BJ (cell line): ENCODE data around the gene ACSL3. TPM values are rescaled to one million over a fixed set of nuclear protein-coding genes. Genes with fewer than 3 reads are reported as not detected.

Experiments
- CTCF ChIA-PET: fragments of 350-600 bp; formaldehyde crosslinking; extraction: SDS; loops from one replicate; lab custom pipeline; 2021; ENCODE audit warnings: antibody characterized with exemption, inconsistent platforms; lab: Yijun Ruan, JAX
- POLR2A ChIA-PET: fragments of 300-600 bp; sonication (Branson Sonifier 250); formaldehyde crosslinking; extraction: SDS; loops from one replicate; lab custom pipeline; 2021; ENCODE audit warnings: antibody characterized with exemption; lab: Charles Lee
- DNase-seq: peaks from one replicate; pipeline ENCODE4 v3.0.0-alpha.2; 2011; ENCODE audit warnings: low read depth
- H3K27me3 ChIP-seq: 2 replicates; pipeline ENCODE4 v1.6.0; 2011; ENCODE audit warnings: low read length; ENCODE audit not compliant: control insufficient read depth, insufficient read depth
- H3K36me3 ChIP-seq: 2 replicates; pipeline ENCODE4 v1.5.1; 2011; ENCODE audit warnings: low read length; ENCODE audit not compliant: control insufficient read depth, insufficient read depth
- H3K4me3 ChIP-seq: 2 replicates; pipeline ENCODE4 v1.5.1; 2011; ENCODE audit warnings: low read depth, mild to moderate bottlenecking, control low read depth, low read length
- polyA plus RNA-seq: library from polyadenylated mRNA; depleted of rRNA; stranded (reverse); fragments of >200 nt; gene quantifications from 2 replicates; pipeline ENCODE4 v1.2.3, GENCODE V29; 2011
- TF ChIP-seq, protein P1 (sequence below): IDR thresholded peaks from 2 replicates; pipeline ENCODE4 v1.5.1; 2011; ENCODE audit warnings: low read depth, mild to moderate bottlenecking, control low read depth, inconsistent platforms, low read length, moderate library complexity; ENCODE audit not compliant: insufficient read depth

ACSL3 gene
- polyA plus RNA-seq, 1 experiment: 46.3 TPM

DNA sequence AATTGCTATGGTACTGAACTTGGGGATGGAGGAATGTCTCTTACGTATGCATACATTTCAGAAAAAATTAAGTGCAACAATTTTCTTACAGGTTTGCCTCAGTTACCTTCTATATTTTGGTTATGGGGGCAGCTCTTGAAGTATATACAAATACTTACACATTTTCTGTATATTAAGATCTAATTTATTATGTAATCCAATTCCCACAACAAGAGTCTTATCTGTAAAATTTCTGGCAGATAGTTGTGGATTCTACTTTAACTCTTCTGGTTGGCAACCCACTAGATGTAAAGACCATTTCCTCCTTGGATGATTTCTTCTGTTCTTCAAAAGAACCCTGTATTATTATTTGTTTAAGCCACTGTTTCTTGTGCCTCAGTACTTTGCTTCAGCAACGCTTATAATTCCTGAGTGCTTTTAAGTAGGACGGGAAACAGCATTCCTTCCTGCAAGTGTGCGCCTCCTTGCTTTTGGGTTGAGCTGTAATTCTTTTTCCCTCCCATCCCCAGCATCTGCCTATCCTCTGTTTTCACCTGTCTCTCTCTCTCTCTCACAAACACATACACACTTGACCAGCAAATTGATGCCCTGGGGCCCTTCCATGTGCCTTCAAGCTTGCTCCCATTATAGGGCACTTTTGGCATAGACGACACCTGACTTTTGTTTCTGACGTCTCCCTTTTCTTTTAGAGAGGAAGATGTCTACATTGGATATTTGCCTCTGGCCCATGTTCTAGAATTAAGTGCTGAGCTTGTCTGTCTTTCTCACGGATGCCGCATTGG, 61.4 kb downstream of the ACSL3 start:
- DNase-seq: no peak
- POLR2A ChIA-PET: interaction anchor here (0.5 kb wide), 1 partner anchor 145 kb away, joined by 3 read pairs; no protein-coding TSS in a partner anchor
- TF ChIP-seq, protein P1, sequence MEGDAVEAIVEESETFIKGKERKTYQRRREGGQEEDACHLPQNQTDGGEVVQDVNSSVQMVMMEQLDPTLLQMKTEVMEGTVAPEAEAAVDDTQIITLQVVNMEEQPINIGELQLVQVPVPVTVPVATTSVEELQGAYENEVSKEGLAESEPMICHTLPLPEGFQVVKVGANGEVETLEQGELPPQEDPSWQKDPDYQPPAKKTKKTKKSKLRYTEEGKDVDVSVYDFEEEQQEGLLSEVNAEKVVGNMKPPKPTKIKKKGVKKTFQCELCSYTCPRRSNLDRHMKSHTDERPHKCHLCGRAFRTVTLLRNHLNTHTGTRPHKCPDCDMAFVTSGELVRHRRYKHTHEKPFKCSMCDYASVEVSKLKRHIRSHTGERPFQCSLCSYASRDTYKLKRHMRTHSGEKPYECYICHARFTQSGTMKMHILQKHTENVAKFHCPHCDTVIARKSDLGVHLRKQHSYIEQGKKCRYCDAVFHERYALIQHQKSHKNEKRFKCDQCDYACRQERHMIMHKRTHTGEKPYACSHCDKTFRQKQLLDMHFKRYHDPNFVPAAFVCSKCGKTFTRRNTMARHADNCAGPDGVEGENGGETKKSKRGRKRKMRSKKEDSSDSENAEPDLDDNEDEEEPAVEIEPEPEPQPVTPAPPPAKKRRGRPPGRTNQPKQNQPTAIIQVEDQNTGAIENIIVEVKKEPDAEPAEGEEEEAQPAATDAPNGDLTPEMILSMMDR: no peak
- Histone ChIP-seq H3K36me3 (peaks cover 6% of the 10 kb centered on the region), H3K27me3 (no peaks in the 10 kb centered on the region), H3K4me3 (no peak overlapping the region)
- CTCF ChIA-PET: interaction anchor here (0.6 to 1.4 kb wide), 4 partner anchors 17 to 246 kb away, joined by 3 to 4 read pairs (median 4); no protein-coding TSS in a partner anchor

DNA sequence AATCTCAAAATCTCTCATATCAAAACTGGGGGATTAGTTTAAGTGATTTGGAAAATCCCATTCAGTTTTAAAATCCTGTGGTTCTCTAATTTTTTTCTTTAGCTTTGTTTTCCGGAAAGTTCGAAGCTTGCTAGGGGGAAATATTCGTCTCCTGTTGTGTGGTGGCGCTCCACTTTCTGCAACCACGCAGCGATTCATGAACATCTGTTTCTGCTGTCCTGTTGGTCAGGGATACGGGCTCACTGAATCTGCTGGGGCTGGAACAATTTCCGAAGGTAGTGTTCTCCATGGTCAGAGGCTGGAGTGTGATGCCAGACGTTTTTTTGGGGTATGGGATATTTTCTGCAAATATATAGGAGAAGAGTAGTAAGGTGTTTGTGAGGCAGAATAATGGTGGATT, 66.1 kb downstream of the ACSL3 start:
- ChIA-PET CTCF (interaction anchor here (1.6 to 1.9 kb wide), 2 partner anchors 12 to 237 kb away, joined by 4 to 8 read pairs; no protein-coding TSS in a partner anchor), POLR2A (no interaction called here)
- no peak overlapping the region for H3K4me3 ChIP-seq
- peaks cover 10% of the 10 kb centered on the region for H3K36me3 ChIP-seq
- TF ChIP-seq, protein P1: no peak
- H3K27me3 ChIP-seq: no peaks in the 10 kb centered on the region
- DNase-seq: no peak

DNA sequence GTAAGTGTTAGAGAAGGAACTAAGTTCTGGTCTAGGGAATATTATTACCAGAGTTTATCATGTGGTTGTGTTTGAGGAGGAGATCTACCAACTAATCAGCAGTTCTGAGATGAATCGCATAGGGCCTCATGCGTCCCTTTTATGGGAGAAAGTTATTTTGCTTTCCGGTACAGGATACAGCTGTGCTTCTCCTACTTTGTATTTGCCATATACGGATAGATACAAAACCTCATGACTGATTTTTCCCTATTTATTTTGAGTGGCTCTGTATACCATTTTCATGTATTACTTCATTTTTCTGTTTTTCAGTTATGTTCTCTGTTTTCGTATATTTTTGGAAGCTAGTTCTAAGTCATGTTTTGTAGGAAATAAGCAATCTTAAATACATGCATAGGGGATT, 66.8 kb downstream of the ACSL3 start:
- CTCF ChIA-PET: interaction anchor here (0.6 to 1.9 kb wide), 5 partner anchors 11 to 237 kb away, joined by 3 to 8 read pairs (median 4); no protein-coding TSS in a partner anchor
- DNase-seq: no peak
- TF ChIP-seq, protein P1: no peak
- Histone ChIP-seq H3K36me3 (peaks cover 10% of the 10 kb centered on the region), H3K4me3 (no peak overlapping the region), H3K27me3 (no peaks in the 10 kb centered on the region)
- POLR2A ChIA-PET: no interaction called here

GRCh38 chr2:222928335-222928734, 67.5 kb downstream of the ACSL3 start:
- Histone ChIP-seq H3K36me3 (peaks cover 10% of the 10 kb centered on the region), H3K4me3 (no peak overlapping the region), H3K27me3 (no peaks in the 10 kb centered on the region)
- no peak for DNase-seq
- CTCF ChIA-PET: interaction anchor here (0.6 to 1.9 kb wide), 5 partner anchors 11 to 238 kb away, joined by 3 to 8 read pairs (median 4); no protein-coding TSS in a partner anchor
- TF ChIP-seq, protein P1: no peak
- POLR2A ChIA-PET: no interaction called here

DNA sequence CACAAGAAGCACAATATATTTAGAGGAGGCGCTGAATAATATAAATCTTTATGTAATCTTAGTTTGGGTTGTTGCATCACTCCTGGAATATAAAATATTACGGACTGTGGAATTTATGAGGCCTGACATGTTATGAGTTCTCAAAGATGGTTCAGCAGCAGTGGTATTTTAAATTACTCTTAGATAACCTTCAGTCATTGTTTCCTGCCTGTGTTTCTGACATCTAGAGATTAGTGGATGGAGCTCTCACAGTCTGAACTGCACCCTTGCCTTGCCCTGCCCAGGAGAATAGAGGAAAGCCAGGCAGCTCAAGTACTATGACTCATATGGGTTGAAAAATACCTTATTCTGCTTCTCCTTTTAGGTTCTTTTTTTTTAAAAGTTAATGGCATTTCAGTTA, 70.0 kb downstream of the ACSL3 start:
- peaks cover 10% of the 10 kb centered on the region for H3K36me3 ChIP-seq
- POLR2A ChIA-PET: no interaction called here
- TF ChIP-seq, protein P1: no peak
- H3K4me3 ChIP-seq: no peak overlapping the region
- no peaks in the 10 kb centered on the region for H3K27me3 ChIP-seq
- CTCF ChIA-PET: interaction anchor here (0.6 to 1.9 kb wide), 5 partner anchors 9 to 304 kb away, joined by 4 to 10 read pairs (median 5); no protein-coding TSS in a partner anchor
- no peak for DNase-seq
